H9 (cell line): ENCODE measurements around the gene NLRP4. TPM values are rescaled to one million over a fixed set of nuclear protein-coding genes. Genes with fewer than 3 reads are reported as not detected.

ENCODE experiments used
- DNase-seq: peaks from one replicate; pipeline ENCODE4 v3.0.0-alpha.2; 2017
- H2AFZ ChIP-seq: one replicate; pipeline ENCODE4 v1.6.1; 2013; ENCODE audit warnings: mild to moderate bottlenecking, low read length, control low read depth, moderate library complexity
- H2AK5ac ChIP-seq: 2 replicates; pipeline ENCODE4 v1.6.1; 2013; ENCODE audit warnings: low read length, control low read depth, mixed read lengths; ENCODE audit not compliant: insufficient read length
- H2BK120ac ChIP-seq: one replicate; pipeline ENCODE4 v1.6.1; 2013; ENCODE audit warnings: low read depth, mild to moderate bottlenecking, low read length, control low read depth, inconsistent platforms; ENCODE audit not compliant: poor library complexity, severe bottlenecking
- H2BK12ac ChIP-seq: 2 replicates; pipeline ENCODE4 v1.6.1; 2013; ENCODE audit warnings: low read length, control low read depth, mixed read lengths, low read depth; ENCODE audit not compliant: insufficient read length
- H2BK15ac ChIP-seq: 2 replicates; pipeline ENCODE4 v1.6.1; 2013; ENCODE audit warnings: low read depth, low read length, control low read depth
- H2BK20ac ChIP-seq: one replicate; pipeline ENCODE4 v1.6.1; 2013; ENCODE audit warnings: low read depth, mild to moderate bottlenecking, low read length, control low read depth, inconsistent platforms; ENCODE audit not compliant: poor library complexity, severe bottlenecking
- H2BK5ac ChIP-seq: 2 replicates; pipeline ENCODE4 v1.6.1; 2013; ENCODE audit warnings: low read length, control low read depth, mixed read lengths; ENCODE audit not compliant: insufficient read length
- H3K14ac ChIP-seq: 2 replicates; pipeline ENCODE4 v1.6.1; 2013; ENCODE audit warnings: low read length, control low read depth; ENCODE audit not compliant: insufficient read depth
- H3K18ac ChIP-seq: 2 replicates; pipeline ENCODE4 v1.6.1; 2013; ENCODE audit warnings: low read depth, mild to moderate bottlenecking, mixed read lengths, low read length, control low read depth; ENCODE audit not compliant: insufficient read length
- H3K23ac ChIP-seq: 2 replicates; pipeline ENCODE4 v1.6.1; 2013; ENCODE audit warnings: low read length, control low read depth, mixed read lengths, low read depth; ENCODE audit not compliant: insufficient read length
- H3K23me2 ChIP-seq: 2 replicates; pipeline ENCODE4 v1.6.1; 2013; ENCODE audit warnings: low read depth, mild to moderate bottlenecking, mixed read lengths, low read length, control low read depth; ENCODE audit not compliant: insufficient read length, poor library complexity, severe bottlenecking
- H3K27ac ChIP-seq: 2 replicates; pipeline ENCODE4 v1.5.1; 2013; ENCODE audit warnings: low read length, control low read depth, mixed read lengths, low read depth; ENCODE audit not compliant: insufficient read length
- H3K27me3 ChIP-seq: 2 replicates; pipeline ENCODE4 v1.6.1; 2013; ENCODE audit warnings: low read length, control low read depth, inconsistent platforms; ENCODE audit not compliant: insufficient read depth
- H3K4ac ChIP-seq: 2 replicates; pipeline ENCODE4 v1.6.1; 2013; ENCODE audit warnings: low read depth, mild to moderate bottlenecking, control low read depth, inconsistent platforms, low read length, moderate library complexity
- H3K4me1 ChIP-seq: 2 replicates; pipeline ENCODE4 v1.6.1; 2013; ENCODE audit warnings: low read length, control low read depth, inconsistent platforms; ENCODE audit not compliant: insufficient read depth
- H3K4me2 ChIP-seq: 2 replicates; pipeline ENCODE4 v1.6.1; 2013; ENCODE audit warnings: low read length, control low read depth, mixed read lengths; ENCODE audit not compliant: insufficient read length, insufficient read depth
- H3K56ac ChIP-seq: 2 replicates; pipeline ENCODE4 v1.6.1; 2013; ENCODE audit warnings: low read depth, mild to moderate bottlenecking, mixed read lengths, low read length, control low read depth; ENCODE audit not compliant: insufficient read length
- H3K79me1 ChIP-seq: 2 replicates; pipeline ENCODE4 v1.6.1; 2013; ENCODE audit warnings: low read depth, mild to moderate bottlenecking, moderate library complexity, low read length, control low read depth, inconsistent platforms; ENCODE audit not compliant: insufficient read depth, poor library complexity, severe bottlenecking
- H3K79me2 ChIP-seq: 2 replicates; pipeline ENCODE4 v1.6.1; 2013; ENCODE audit warnings: low read length, control low read depth, inconsistent platforms; ENCODE audit not compliant: insufficient read depth
- H3K9ac ChIP-seq: 2 replicates; pipeline ENCODE4 v1.6.1; 2013; ENCODE audit warnings: low read length, control low read depth, mixed read lengths; ENCODE audit not compliant: insufficient read length; ENCODE audit errors: extremely low read depth
- H3K9me3 ChIP-seq: one replicate; pipeline ENCODE4 v1.6.1; 2013; ENCODE audit warnings: low read depth, low read length, inconsistent platforms; ENCODE audit not compliant: control insufficient read depth
- H3T11ph ChIP-seq: one replicate; pipeline ENCODE4 v1.6.1; 2013; ENCODE audit warnings: mild to moderate bottlenecking, low read length, control low read depth, inconsistent platforms
- H4K20me1 ChIP-seq: one replicate; pipeline ENCODE4 v1.6.1; 2013; ENCODE audit not compliant: control insufficient read depth, insufficient read length, insufficient read depth
- H4K5ac ChIP-seq: 2 replicates; pipeline ENCODE4 v1.6.1; 2013; ENCODE audit warnings: low read depth, mild to moderate bottlenecking, mixed read lengths, low read length, control low read depth; ENCODE audit not compliant: insufficient read length
- H4K8ac ChIP-seq: replicated peaks from 2 replicates; pipeline ENCODE4 v1.6.1; 2013; ENCODE audit warnings: low read length, control low read depth, mixed read lengths, low read depth; ENCODE audit not compliant: insufficient read length
- H4K91ac ChIP-seq: 2 replicates; pipeline ENCODE4 v1.6.1; 2013; ENCODE audit warnings: low read depth, mild to moderate bottlenecking, moderate library complexity, mixed read lengths, low read length, control low read depth; ENCODE audit not compliant: insufficient read length
- H3K27ac Mint-ChIP-seq, 3 experiments: 2 replicates in 2 of 3; 3 replicates in 1 of 3; pipeline ENCODE4 v1.8.0; 2020 to 2021; ENCODE audit warnings: mixed read lengths in 3 of 3, mild to moderate bottlenecking in 1 of 3, moderate library complexity in 1 of 3
- H3K27me3 Mint-ChIP-seq: 2 replicates; pipeline ENCODE4 v1.8.0; 2021; ENCODE audit warnings: low read depth, mild to moderate bottlenecking, moderate library complexity, mixed read lengths
- H3K36me3 Mint-ChIP-seq, 3 experiments: 2 replicates in 2 of 3; 3 replicates in 1 of 3; pipeline ENCODE4 v1.8.0; 2020 to 2021; ENCODE audit warnings: low read depth in 3 of 3, mixed read lengths in 3 of 3; ENCODE audit not compliant: insufficient read depth in 1 of 3
- H3K4me1 Mint-ChIP-seq, 2 experiments: 2 replicates each; pipeline ENCODE4 v1.8.0; 2020; ENCODE audit warnings: mixed read lengths in 2 of 2
- H3K4me3 Mint-ChIP-seq, 2 experiments: 2 replicates in 1 of 2; 3 replicates in 1 of 2; pipeline ENCODE4 v1.8.0; 2020 to 2021; ENCODE audit warnings: mild to moderate bottlenecking in 2 of 2, mixed read lengths in 2 of 2, moderate library complexity in 1 of 2
- H3K9me3 Mint-ChIP-seq, 2 experiments: 2 replicates in 1 of 2; 3 replicates in 1 of 2; pipeline ENCODE4 v1.8.0; 2020; ENCODE audit warnings: mild to moderate bottlenecking in 2 of 2, mixed read lengths in 2 of 2, moderate library complexity in 1 of 2
- WGBS: extraction: QIAGEN DNeasy Blood & Tissue Kit; methylation state at CpG from one replicate; pipeline ENCODE4 v1.1.7; 2013; ENCODE audit warnings: missing lambda C conversion rate, low lambda C conversion rate, mixed read lengths; ENCODE audit not compliant: insufficient read length; ENCODE audit errors: extremely low coverage; 5-methylcytosine and 5-hydroxymethylcytosine counted together
- total RNA-seq: library from RNA; stranded (reverse); gene quantifications from 2 replicates; pipeline ENCODE4 v1.2.1, GENCODE V29; 2021
- TF ChIP-seq, protein P1 (sequence below): fragments of 200-600 bp; sonication (generic); conservative IDR thresholded peaks from 3 replicates; pipeline ENCODE4 v1.8.0; 2021; ENCODE audit warnings: antibody characterized with exemption, mild to moderate bottlenecking

NLRP4 gene
- total RNA-seq, 1 experiment from 2014 or later: not detected

DNA sequence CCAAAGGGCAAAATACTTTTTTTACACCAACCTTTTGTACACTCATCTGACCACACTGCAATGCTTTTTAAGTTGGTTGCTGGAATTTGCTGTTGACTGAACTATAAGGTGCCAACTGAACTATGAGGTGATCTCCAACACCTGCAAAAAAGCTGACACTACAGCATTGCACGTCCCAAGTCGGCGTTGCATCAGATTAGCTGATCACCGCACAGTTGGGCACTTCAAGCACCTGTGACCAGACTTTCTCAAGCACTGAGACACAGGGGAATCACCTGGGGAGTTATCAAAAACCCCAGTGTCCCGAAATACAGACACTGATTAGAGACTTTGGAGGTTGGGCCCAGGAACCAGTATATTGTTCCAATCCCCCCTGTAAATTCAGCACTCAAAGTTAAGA lies 5.7 kb upstream of the NLRP4 start:
- Mint-ChIP-seq H3K4me3 (no peak overlapping the region), H3K4me1 (no peaks in the 10 kb centered on the region), H3K36me3 (peaks cover 0 to 16% (median 3%) of the 10 kb centered on the region in 3 experiments; a peak in 4 of 7 replicates), H3K27me3 (0 out of 2 replicates have a peak, but pooled peaks cover 6% of the 10 kb centered on the region), H3K27ac (no peak overlapping the region), H3K9me3 (peaks cover 61 to 73% of the 10 kb centered on the region in 2 experiments)
- Histone ChIP-seq H3K23ac (no peak overlapping the region), H3K27ac (no peak overlapping the region), H3K79me1 (no peaks in the 10 kb centered on the region), H2BK15ac (no peak overlapping the region), H2BK5ac (no peak overlapping the region), H3K4ac (no peak overlapping the region), H2AK5ac (no peak overlapping the region), H4K8ac (no peak overlapping the region), H2AFZ (no peak overlapping the region), H3K9ac (no peak overlapping the region), H4K91ac (no peak overlapping the region), H3K79me2 (no peaks in the 10 kb centered on the region), H3K4me2 (no peak overlapping the region), H3K27me3 (no peaks in the 10 kb centered on the region), H2BK120ac (no peak overlapping the region), H4K20me1 (no peaks in the 10 kb centered on the region), H3K56ac (no peak overlapping the region), H2BK20ac (no peak overlapping the region), H3K4me1 (no peaks in the 10 kb centered on the region), H3K9me3 (peaks cover 42% of the 10 kb centered on the region), H3K23me2 (no peaks in the 10 kb centered on the region), H2BK12ac (no peak overlapping the region), H3K14ac (no peak overlapping the region), H4K5ac (no peak overlapping the region), H3T11ph (no peak overlapping the region), H3K18ac (no peak overlapping the region)
- TF ChIP-seq, protein P1, sequence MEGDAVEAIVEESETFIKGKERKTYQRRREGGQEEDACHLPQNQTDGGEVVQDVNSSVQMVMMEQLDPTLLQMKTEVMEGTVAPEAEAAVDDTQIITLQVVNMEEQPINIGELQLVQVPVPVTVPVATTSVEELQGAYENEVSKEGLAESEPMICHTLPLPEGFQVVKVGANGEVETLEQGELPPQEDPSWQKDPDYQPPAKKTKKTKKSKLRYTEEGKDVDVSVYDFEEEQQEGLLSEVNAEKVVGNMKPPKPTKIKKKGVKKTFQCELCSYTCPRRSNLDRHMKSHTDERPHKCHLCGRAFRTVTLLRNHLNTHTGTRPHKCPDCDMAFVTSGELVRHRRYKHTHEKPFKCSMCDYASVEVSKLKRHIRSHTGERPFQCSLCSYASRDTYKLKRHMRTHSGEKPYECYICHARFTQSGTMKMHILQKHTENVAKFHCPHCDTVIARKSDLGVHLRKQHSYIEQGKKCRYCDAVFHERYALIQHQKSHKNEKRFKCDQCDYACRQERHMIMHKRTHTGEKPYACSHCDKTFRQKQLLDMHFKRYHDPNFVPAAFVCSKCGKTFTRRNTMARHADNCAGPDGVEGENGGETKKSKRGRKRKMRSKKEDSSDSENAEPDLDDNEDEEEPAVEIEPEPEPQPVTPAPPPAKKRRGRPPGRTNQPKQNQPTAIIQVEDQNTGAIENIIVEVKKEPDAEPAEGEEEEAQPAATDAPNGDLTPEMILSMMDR: no peak
- DNase-seq: no peak
- WGBS: no CpG with 5 or more reads among the region's 5 CpGs
